ENCODE results near the gene GFER.
A peak's percentile ranks its signal among the peaks of the same experiment; 100 is the strongest.
"Not testable (repeated sequence)": the region's sequence is repeated elsewhere in the genome, so short reads cannot be mapped to it uniquely, and the experiment has no call there.

GFER gene

GRCh38 chr16:1983544-1984346 is at the start of gene GFER:
GFER (plus strand) TSS chr16:1984193; CDS start chr16:1984219, 26 bp downstream.
- peak; percentile 82 to 84 for DNase-seq
- Mint-ChIP-seq H3K27ac (peak within 1 kb of the TSS; percentile 57 to 71), H3K4me3 (peak within 1 kb of the TSS; percentile 79 to 87), H3K27me3 (peaks cover 56% of the 10 kb centered on the region), H3K9me3 (no peaks in the 10 kb centered on the region), H3K4me1 (peaks cover 53% of the 10 kb centered on the region)
- ATAC-seq = peak; percentile 84

- Mint-ChIP-seq H3K27me3 (no peaks in the 10 kb centered on the region), H3K4me1 (peaks cover 10% of the 10 kb centered on the region), H3K27ac (no peak overlapping the region), H3K9me3 (no peaks in the 10 kb centered on the region), H3K4me3 (no peak overlapping the region)
- ATAC-seq (no peak), DNase-seq (no peak)
These were observed 47.0 kb upstream of the GFER start for GRCh38 chr16:1936945-1937479.

DNA sequence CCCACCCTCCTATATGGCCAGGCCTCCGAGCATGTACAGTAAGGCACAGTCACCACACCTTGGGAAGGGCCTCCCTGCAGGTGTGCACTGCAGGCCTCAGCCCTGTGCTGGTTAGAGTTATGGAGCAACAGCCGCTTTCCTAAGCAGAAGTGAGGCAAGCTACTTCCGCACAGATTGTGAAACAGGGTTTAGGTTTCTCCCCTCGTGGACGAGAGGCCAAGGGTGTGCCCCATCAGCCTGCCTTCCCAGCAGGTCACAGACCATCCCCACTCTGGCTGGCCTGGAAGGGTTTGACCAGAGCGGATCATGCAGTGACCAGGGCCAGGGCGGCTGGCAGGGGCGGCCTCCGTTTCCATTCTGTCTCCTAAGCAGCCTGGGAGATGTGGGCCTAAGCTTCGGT is 45.7 kb upstream of the GFER start:
- DNase-seq (no peak), ATAC-seq (no peak)
- no peak overlapping the region for H3K27ac Mint-ChIP-seq
- no peaks in the 10 kb centered on the region for H3K27me3 Mint-ChIP-seq
- H3K4me1 Mint-ChIP-seq = peaks cover 20% of the 10 kb centered on the region
- no peaks in the 10 kb centered on the region for H3K9me3 Mint-ChIP-seq
- no peak overlapping the region for H3K4me3 Mint-ChIP-seq

DNA sequence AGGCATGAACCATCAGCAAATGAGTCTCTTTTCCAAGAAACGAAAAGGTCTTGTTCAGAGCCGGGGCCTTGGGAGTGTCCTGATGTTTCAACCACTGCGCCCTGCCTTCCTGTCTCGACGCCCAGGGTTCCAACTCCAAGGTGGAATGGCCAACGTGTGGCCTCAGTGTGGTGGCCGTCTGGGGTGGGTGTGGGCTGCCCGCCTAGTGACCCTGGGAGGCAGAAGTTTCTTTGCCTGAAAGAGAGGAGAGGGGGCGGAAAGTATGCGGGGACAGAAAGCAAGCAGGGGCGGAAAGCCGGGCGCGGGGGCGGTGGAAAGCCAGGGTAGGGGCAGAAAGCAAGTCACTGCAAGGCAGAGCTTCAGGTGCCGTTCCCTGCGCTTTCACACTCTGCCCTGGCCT is 45.1 kb upstream of the GFER start:
- DNase-seq (no peak), ATAC-seq (no peak)
- Mint-ChIP-seq H3K9me3 (no peaks in the 10 kb centered on the region), H3K4me3 (no peak overlapping the region), H3K27me3 (no peaks in the 10 kb centered on the region), H3K4me1 (peaks cover 25% of the 10 kb centered on the region), H3K27ac (no peak overlapping the region)

DNA sequence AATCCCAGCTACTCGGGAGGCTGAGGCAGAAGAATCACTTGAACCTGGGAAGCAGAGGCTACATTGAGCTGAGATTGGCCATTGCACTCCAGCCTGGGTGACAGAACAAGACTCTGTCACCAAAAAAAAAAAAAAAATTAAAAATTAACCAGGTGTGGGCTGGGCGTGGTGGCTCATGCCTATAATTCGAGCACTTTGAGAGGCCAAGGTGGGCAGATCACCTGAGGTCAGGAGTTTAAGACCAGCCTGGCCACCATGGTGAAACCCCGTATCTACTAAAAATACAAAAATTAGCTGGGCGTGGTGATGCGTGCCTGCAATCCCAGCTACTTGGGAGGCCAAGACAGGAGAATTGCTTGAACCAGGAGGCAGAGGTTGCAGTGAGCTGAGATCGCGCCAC is 44.2 kb upstream of the GFER start:
- H3K27me3 Mint-ChIP-seq, H3K4me3 Mint-ChIP-seq, ATAC-seq, DNase-seq, H3K9me3 Mint-ChIP-seq, H3K27ac Mint-ChIP-seq: not testable (repeated sequence)
- H3K4me1 Mint-ChIP-seq = peaks cover 34% of the 10 kb centered on the region

GRCh38 chr16:1940273-1941161 is 43.5 kb upstream of the GFER start:
- no peak overlapping the region for H3K4me3 Mint-ChIP-seq
- no peaks in the 10 kb centered on the region for H3K27me3 Mint-ChIP-seq
- DNase-seq = no peak
- no peaks in the 10 kb centered on the region for H3K9me3 Mint-ChIP-seq
- no peak for ATAC-seq
- peaks cover 35% of the 10 kb centered on the region for H3K4me1 Mint-ChIP-seq
- no peak overlapping the region for H3K27ac Mint-ChIP-seq

DNA sequence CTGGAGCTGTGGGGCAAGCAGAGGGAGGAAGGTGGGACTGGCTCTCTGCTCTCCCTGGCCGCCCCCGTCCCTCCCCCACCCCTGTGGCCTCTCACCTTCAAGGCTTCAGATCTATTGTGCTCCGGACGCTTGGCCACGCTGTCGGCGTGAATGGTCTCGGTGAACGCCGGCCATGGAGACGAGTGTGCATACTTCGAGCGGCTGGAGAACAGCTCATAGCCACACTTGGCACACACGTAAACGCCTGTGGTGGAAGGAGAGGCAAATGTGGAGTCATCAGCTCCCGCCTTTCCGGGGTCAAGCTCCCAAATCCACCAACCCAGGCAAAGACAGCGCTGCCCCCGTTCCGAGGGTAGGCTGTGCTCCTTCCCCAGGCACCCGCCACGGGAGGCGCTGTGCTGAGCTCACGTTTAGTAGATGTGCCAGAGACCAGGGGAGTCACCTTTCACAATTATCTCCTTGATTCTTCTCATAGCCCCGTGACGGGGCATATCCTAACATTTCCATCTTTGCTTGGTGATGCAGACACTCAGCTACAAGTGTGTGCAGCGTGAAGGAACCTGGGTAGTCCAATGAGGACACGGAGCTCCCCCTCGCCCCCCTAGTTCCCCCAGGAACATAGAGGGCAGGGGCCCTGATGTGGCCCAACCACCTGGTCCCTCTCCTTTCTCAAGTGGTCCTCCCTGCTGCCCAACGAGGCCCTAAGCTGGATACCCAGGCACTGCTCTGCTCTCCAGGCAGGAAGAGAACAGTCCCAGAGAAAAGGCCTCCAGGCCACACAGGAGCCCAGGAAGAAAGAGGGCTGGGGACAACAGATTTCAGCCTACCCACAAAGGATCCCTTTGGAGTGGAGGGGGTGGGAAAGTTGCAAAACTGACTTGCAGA is 42.6 kb upstream of the GFER start:
- DNase-seq (no peak), ATAC-seq (no peak)
- Mint-ChIP-seq H3K27me3 (no peaks in the 10 kb centered on the region), H3K4me1 (peaks cover 35% of the 10 kb centered on the region), H3K9me3 (no peaks in the 10 kb centered on the region), H3K4me3 (peak overlapping the region; percentile 93 to 94), H3K27ac (peak overlapping the region; percentile 12 to 61)

- Mint-ChIP-seq H3K4me3 (peak overlapping the region; percentile 93 to 94), H3K4me1 (peaks cover 35% of the 10 kb centered on the region), H3K27ac (peak overlapping the region; percentile 61 to 76), H3K9me3 (no peaks in the 10 kb centered on the region), H3K27me3 (no peaks in the 10 kb centered on the region)
- DNase-seq (no peak), ATAC-seq (no peak)
These were observed 41.8 kb upstream of the GFER start for GRCh38 chr16:1942047-1942809.

GRCh38 chr16:1942810-1943726 is 40.9 kb upstream of the GFER start, which contains the start of gene MSRB1:
MSRB1 (minus strand) TSS chr16:1943199; CDS start chr16:1943156, 43 bp downstream.
- DNase-seq (peak; percentile 99 to 100), ATAC-seq (peak; percentile 97)
- Mint-ChIP-seq H3K4me3 (peak within 1 kb of the TSS; percentile 93 to 94), H3K27ac (peak within 1 kb of the TSS; percentile 86 to 97), H3K9me3 (no peaks in the 10 kb centered on the region), H3K4me1 (peaks cover 35% of the 10 kb centered on the region), H3K27me3 (no peaks in the 10 kb centered on the region)

DNA sequence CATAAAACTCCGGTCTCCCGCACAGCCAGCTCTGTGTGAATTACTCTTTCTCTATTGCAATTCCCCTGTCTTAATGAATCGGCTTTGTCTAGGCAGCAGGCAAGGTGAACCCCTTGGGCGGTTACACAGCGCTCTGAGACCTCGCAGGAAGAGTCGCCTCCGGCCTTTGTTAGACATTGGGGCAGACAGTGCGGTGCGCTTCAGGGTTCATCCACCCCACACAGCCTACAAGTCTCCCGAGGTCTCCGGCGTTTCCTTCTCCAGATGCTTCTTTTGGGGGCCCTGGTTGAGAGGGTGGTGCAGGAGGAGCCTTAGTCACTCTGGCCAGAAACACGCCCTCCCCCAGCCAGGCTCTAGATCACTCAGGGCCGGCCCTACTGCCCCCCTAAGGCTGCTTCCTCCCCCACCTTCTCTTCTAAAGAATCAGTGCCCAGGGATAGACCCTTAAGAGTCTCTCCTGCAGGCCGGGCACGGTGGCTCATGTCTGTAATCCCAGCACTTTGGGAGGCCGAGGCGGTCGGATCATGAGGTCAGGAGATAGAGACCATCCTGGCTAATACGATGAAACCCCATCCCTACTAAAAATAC is 39.3 kb upstream of the GFER start:
- DNase-seq (no peak), ATAC-seq (no peak)
- Mint-ChIP-seq H3K4me1 (peaks cover 35% of the 10 kb centered on the region), H3K27ac (peak overlapping the region; percentile 19 to 65), H3K4me3 (peak overlapping the region; percentile 47 to 93), H3K27me3 (no peaks in the 10 kb centered on the region), H3K9me3 (no peaks in the 10 kb centered on the region)

- Mint-ChIP-seq H3K4me1 (peaks cover 35% of the 10 kb centered on the region), H3K27me3 (no peaks in the 10 kb centered on the region), H3K9me3 (no peaks in the 10 kb centered on the region), H3K27ac (peak overlapping the region in 1 of 2 donors; percentile 16), H3K4me3 (no peak overlapping the region)
- DNase-seq = no peak
- ATAC-seq = no peak
These were observed 38.2 kb upstream of the GFER start for GRCh38 chr16:1945559-1946391.

GRCh38 chr16:1946495-1947368 is 37.3 kb upstream of the GFER start:
- Mint-ChIP-seq H3K4me1 (peaks cover 28% of the 10 kb centered on the region), H3K4me3 (no peak overlapping the region), H3K9me3 (no peaks in the 10 kb centered on the region), H3K27ac (no peak overlapping the region), H3K27me3 (no peaks in the 10 kb centered on the region)
- DNase-seq (no peak), ATAC-seq (no peak)
